ENCODE measurements around the gene RILPL2.
"Not testable (repeated sequence)": the region's sequence is repeated elsewhere in the genome, so short reads cannot be mapped to it uniquely, and the experiment has no call there.

The RILPL2 gene

DNA sequence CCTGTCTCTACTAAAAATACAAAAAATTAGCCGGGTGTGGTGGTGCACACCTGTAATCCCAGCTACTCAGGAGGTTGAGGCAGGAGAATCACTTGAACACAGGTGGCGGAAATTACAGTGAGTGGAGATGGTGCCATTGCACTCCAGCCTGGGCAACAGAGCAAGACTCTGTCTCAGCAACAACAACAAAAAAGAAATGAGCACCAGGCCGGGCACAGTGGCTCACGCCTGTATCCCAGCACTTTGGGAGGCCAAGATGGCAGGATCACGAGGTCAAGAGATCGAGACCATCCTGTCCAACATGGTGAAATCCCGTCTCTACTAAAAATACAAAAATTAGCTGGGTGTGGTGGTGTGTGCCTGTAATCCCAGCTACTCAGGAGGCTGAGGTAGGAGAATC, 68.1 kb downstream of the RILPL2 start:
- H3K4me3 ChIP-seq (ENCODE audit: low read length); H3K9me3 ChIP-seq (replicated peaks; ENCODE audit: low read length); H3K9ac ChIP-seq (ENCODE audit: low read depth, low read length); H3K4me2 ChIP-seq (ENCODE audit: low read length); H3K4me1 ChIP-seq (ENCODE audit: control insufficient read depth, insufficient read depth, low read length); H3K27me3 ChIP-seq (ENCODE audit: control insufficient read depth, insufficient read depth, low read length); H3K36me3 ChIP-seq (ENCODE audit: insufficient read depth, low read length): not testable (repeated sequence)

DNA sequence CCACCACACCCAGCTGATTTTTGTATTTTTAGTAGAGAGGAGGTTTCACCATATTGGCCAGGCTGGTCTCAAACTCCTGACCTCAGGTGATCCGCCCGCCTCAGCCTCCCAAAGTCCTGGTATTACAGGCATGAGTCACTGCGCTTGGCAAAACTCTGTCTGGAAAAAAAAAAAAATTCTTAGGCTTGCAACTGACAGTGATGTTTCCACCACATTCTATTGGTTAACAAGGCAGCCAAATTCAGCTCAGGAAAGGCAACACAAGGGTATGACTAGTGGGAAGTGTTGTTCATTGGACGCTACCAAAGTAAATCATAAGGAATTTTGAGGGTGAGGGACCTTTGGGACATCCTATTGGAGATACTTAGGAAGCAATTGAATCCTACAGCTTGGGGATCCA, 69.0 kb downstream of the RILPL2 start:
- H3K4me3 ChIP-seq (ENCODE audit: low read length), result no peak overlapping the region
- no peak overlapping the region for H3K4me2 ChIP-seq (ENCODE audit: low read length)
- H3K36me3 ChIP-seq (ENCODE audit: insufficient read depth, low read length), result no peaks in the 10 kb centered on the region
- H3K4me1 ChIP-seq (ENCODE audit: control insufficient read depth, insufficient read depth, low read length), result peaks cover 9% of the 10 kb centered on the region
- H3K9ac ChIP-seq (ENCODE audit: low read depth, low read length), result no peak overlapping the region
- no peaks in the 10 kb centered on the region for H3K27me3 ChIP-seq (ENCODE audit: control insufficient read depth, insufficient read depth, low read length)
- no peaks in the 10 kb centered on the region for H3K9me3 ChIP-seq (replicated peaks; ENCODE audit: low read length)

Measured in skeletal muscle satellite cell (primary cell).